Astrocyte (in vitro differentiated cells and primary cell): Measurements from ENCODE around the gene EPHB1. TPM values are rescaled to one million over a fixed set of nuclear protein-coding genes. Genes with fewer than 3 reads are reported as not detected.
"Not testable (repeated sequence)": the region's sequence is repeated elsewhere in the genome, so short reads cannot be mapped to it uniquely, and the experiment has no call there.

ENCODE experiments used
- DNase-seq: peaks from one replicate; pipeline ENCODE4 v3.0.0-alpha.2; 2010; ENCODE audit warnings: low read depth
- FAIRE-seq: peaks from 2 replicates; lab custom pipeline; 2011; peaks lifted over from hg19 to GRCh38; lab: Jason Lieb, UNC
- H2AFZ ChIP-seq: 2 replicates; pipeline ENCODE4 v1.6.0; 2012; ENCODE audit warnings: low read depth, low read length, inconsistent platforms
- H3K27ac ChIP-seq: 2 replicates; pipeline ENCODE4 v1.5.1; 2011; ENCODE audit warnings: low read depth, low read length, inconsistent platforms
- H3K27me3 ChIP-seq: 2 replicates; pipeline ENCODE4 v1.6.0; 2011; ENCODE audit warnings: low read length, inconsistent platforms; ENCODE audit not compliant: insufficient read depth
- H3K36me3 ChIP-seq: 2 replicates; pipeline ENCODE4 v1.5.1; 2011; ENCODE audit warnings: low read length, inconsistent platforms; ENCODE audit not compliant: insufficient read depth
- H3K4me1 ChIP-seq: 2 replicates; pipeline ENCODE4 v1.5.1; 2011; ENCODE audit warnings: low read length, inconsistent platforms; ENCODE audit not compliant: insufficient read depth
- H3K4me2 ChIP-seq: 2 replicates; pipeline ENCODE4 v1.6.0; 2012; ENCODE audit warnings: low read length, inconsistent platforms
- H3K4me3 ChIP-seq: 2 replicates; pipeline ENCODE4 v1.5.1; 2011; ENCODE audit warnings: low read depth, mild to moderate bottlenecking, low read length, inconsistent platforms; ENCODE audit not compliant: insufficient read depth
- H3K79me2 ChIP-seq: 2 replicates; pipeline ENCODE4 v1.6.0; 2012; ENCODE audit warnings: mild to moderate bottlenecking, low read length, inconsistent platforms; ENCODE audit not compliant: insufficient read depth
- H3K9ac ChIP-seq: 2 replicates; pipeline ENCODE4 v1.6.0; 2012; ENCODE audit warnings: mild to moderate bottlenecking, low read length, inconsistent platforms
- H3K9me3 ChIP-seq: 2 replicates; pipeline ENCODE4 v1.5.1; 2012; ENCODE audit warnings: low read depth, mild to moderate bottlenecking, low read length, inconsistent platforms; ENCODE audit not compliant: insufficient read depth
- H4K20me1 ChIP-seq: 2 replicates; pipeline ENCODE4 v1.6.0; 2012; ENCODE audit warnings: low read length, inconsistent platforms; ENCODE audit not compliant: insufficient read depth
- H3K27ac Mint-ChIP-seq: one replicate; pipeline ENCODE4 v1.8.0; 2021; ENCODE audit warnings: mild to moderate bottlenecking, mixed read lengths; ENCODE audit not compliant: unreplicated experiment
- H3K27me3 Mint-ChIP-seq: one replicate; pipeline ENCODE4 v1.8.0; 2021; ENCODE audit warnings: low read depth, mixed read lengths; ENCODE audit not compliant: unreplicated experiment
- H3K36me3 Mint-ChIP-seq: one replicate; pipeline ENCODE4 v1.8.0; 2021; ENCODE audit warnings: low read depth, mixed read lengths; ENCODE audit not compliant: unreplicated experiment
- H3K4me1 Mint-ChIP-seq: one replicate; pipeline ENCODE4 v1.8.0; 2021; ENCODE audit warnings: low read depth, mixed read lengths; ENCODE audit not compliant: unreplicated experiment
- H3K4me3 Mint-ChIP-seq: one replicate; pipeline ENCODE4 v1.8.0; 2021; ENCODE audit warnings: mild to moderate bottlenecking, moderate library complexity, mixed read lengths; ENCODE audit not compliant: unreplicated experiment
- H3K9me3 Mint-ChIP-seq: one replicate; pipeline ENCODE4 v1.8.0; 2021; ENCODE audit warnings: mild to moderate bottlenecking, mixed read lengths; ENCODE audit not compliant: unreplicated experiment
- CTCF ChIP-seq: IDR thresholded peaks from 2 replicates; pipeline ENCODE4 v1.5.1; 2011; ENCODE audit warnings: low read depth, mild to moderate bottlenecking, inconsistent platforms, low read length, moderate library complexity; ENCODE audit not compliant: insufficient read depth
- EZH2 ChIP-seq: IDR thresholded peaks from 2 replicates; pipeline ENCODE4 v1.6.1; 2012; ENCODE audit warnings: mild to moderate bottlenecking, low read length, inconsistent platforms; ENCODE audit not compliant: insufficient read depth
- total RNA-seq: library from RNA; stranded (reverse); gene quantifications from 2 replicates; pipeline ENCODE4 v1.2.1, GENCODE V29; 2021

The EPHB1 gene
- total RNA-seq, 1 donor from 2014 or later, result 4.1 TPM

DNA sequence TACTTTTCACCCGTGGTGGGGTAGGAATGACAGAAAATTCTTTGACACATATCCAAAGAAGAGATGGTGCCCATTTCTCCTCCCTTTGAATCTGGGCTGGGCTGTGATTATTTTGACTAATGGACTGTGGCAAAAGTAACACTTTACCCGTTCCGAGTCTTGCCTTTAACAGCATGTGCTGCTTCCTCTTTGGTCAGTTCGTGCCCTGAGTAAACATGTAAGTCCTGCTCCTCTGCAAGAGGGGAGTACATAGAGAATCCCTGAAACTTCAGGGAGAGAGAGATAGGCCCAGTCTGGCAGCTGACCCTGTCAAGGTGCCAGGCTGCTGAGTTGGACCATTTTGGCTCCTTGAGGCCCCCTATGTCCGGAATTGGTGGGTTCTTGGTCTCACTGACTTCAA is 243.1 kb downstream of the EPHB1 start:
- H3K36me3 ChIP-seq, result no peaks in the 10 kb centered on the region
- H3K27me3 Mint-ChIP-seq, result no peaks in the 10 kb centered on the region
- H3K27me3 ChIP-seq, result no peaks in the 10 kb centered on the region
- H3K27ac ChIP-seq, result no peak overlapping the region
- no peak overlapping the region for H3K4me3 ChIP-seq
- no peak overlapping the region for H3K27ac Mint-ChIP-seq
- no peaks in the 10 kb centered on the region for H3K79me2 ChIP-seq
- H3K4me3 Mint-ChIP-seq, result no peak overlapping the region
- H3K9ac ChIP-seq, result no peak overlapping the region
- H3K36me3 Mint-ChIP-seq, result no peaks in the 10 kb centered on the region
- H3K4me2 ChIP-seq, result no peak overlapping the region
- FAIRE-seq (no peak), DNase-seq (no peak)
- peaks cover 2% of the 10 kb centered on the region for H3K4me1 Mint-ChIP-seq
- H3K9me3 ChIP-seq, result no peaks in the 10 kb centered on the region
- H4K20me1 ChIP-seq, result no peaks in the 10 kb centered on the region
- H3K9me3 Mint-ChIP-seq, result no peaks in the 10 kb centered on the region
- no peak overlapping the region for H2AFZ ChIP-seq
- TF ChIP-seq CTCF (no peak), EZH2 (no peak)
- H3K4me1 ChIP-seq, result no peaks in the 10 kb centered on the region

- H3K27me3 ChIP-seq, H3K4me3 Mint-ChIP-seq, H3K27me3 Mint-ChIP-seq, H3K27ac ChIP-seq, H3K36me3 ChIP-seq, DNase-seq, H3K27ac Mint-ChIP-seq, H4K20me1 ChIP-seq, H3K9ac ChIP-seq, H3K79me2 ChIP-seq, H2AFZ ChIP-seq, H3K4me3 ChIP-seq, FAIRE-seq, H3K9me3 Mint-ChIP-seq, H3K9me3 ChIP-seq, H3K4me1 ChIP-seq, H3K4me2 ChIP-seq, H3K36me3 Mint-ChIP-seq, H3K4me1 Mint-ChIP-seq: not testable (repeated sequence)
Observed at GRCh38 chr3:135039536-135039935, 244.5 kb downstream of the EPHB1 start.

GRCh38 chr3:135040321-135041240 is 245.5 kb downstream of the EPHB1 start:
- FAIRE-seq (no peak), DNase-seq (no peak)
- no peak overlapping the region for H3K4me2 ChIP-seq
- H4K20me1 ChIP-seq, result no peaks in the 10 kb centered on the region
- Mint-ChIP-seq H3K27ac (no peak overlapping the region), H3K4me3 (no peak overlapping the region), H3K9me3 (no peaks in the 10 kb centered on the region), H3K4me1 (no peaks in the 10 kb centered on the region), H3K27me3 (peaks cover 2% of the 10 kb centered on the region), H3K36me3 (no peaks in the 10 kb centered on the region)
- H2AFZ ChIP-seq, result no peak overlapping the region
- no peaks in the 10 kb centered on the region for H3K4me1 ChIP-seq
- H3K79me2 ChIP-seq, result no peaks in the 10 kb centered on the region
- H3K27me3 ChIP-seq, result no peaks in the 10 kb centered on the region
- no peak overlapping the region for H3K27ac ChIP-seq
- TF ChIP-seq CTCF (no peak), EZH2 (no peak)
- H3K9me3 ChIP-seq, result no peaks in the 10 kb centered on the region
- no peaks in the 10 kb centered on the region for H3K36me3 ChIP-seq
- H3K9ac ChIP-seq, result no peak overlapping the region
- H3K4me3 ChIP-seq, result no peak overlapping the region
